HL-60/S4 treated with phorbol 12-myristate 13-acetate at 8.2 ng/mL for 4 days and 3 days (cell line): ENCODE data around the gene DUSP10.

Source experiments
- in situ Hi-C: fragments of 300-500 bp; cut with MboI; formaldehyde crosslinking; loops from 2 replicates; pipeline ENCODE4 v1.15.0; 2022; ENCODE audit warnings: low sequenced_read_pairs

The DUSP10 gene

GRCh38 chr1:221696718-221697461, 45.0 kb downstream of the DUSP10 start:
- in situ Hi-C loops: no loop called here

- in situ Hi-C loops: no loop called here
Observed at GRCh38 chr1:221696027-221696426, 45.9 kb downstream of the DUSP10 start.

- in situ Hi-C loops: no loop called here
Observed at GRCh38 chr1:221695301-221695700, 46.6 kb downstream of the DUSP10 start.

- in situ Hi-C loops: no loop called here
Observed at GRCh38 chr1:221694109-221694508, 47.8 kb downstream of the DUSP10 start.

GRCh38 chr1:221693087-221693486, 48.8 kb downstream of the DUSP10 start:
- in situ Hi-C loops: no loop called here

- in situ Hi-C loops: no loop called here
Observed at GRCh38 chr1:221692643-221693042, 49.2 kb downstream of the DUSP10 start.

- in situ Hi-C loops: no loop called here
Observed at GRCh38 chr1:221691261-221691660, 50.6 kb downstream of the DUSP10 start.

- in situ Hi-C loops: no loop called here
Observed at GRCh38 chr1:221690858-221691257, 51.0 kb downstream of the DUSP10 start.

- in situ Hi-C loops: no loop called here
Observed at GRCh38 chr1:221689138-221689537, 52.8 kb downstream of the DUSP10 start.

GRCh38 chr1:221688488-221688843, 53.4 kb downstream of the DUSP10 start:
- in situ Hi-C loops: no loop called here

- in situ Hi-C loops: no loop called here
Observed at GRCh38 chr1:221687836-221688487, 53.9 kb downstream of the DUSP10 start.

- in situ Hi-C loops: no loop called here
Observed at GRCh38 chr1:221683681-221684080, 58.2 kb downstream of the DUSP10 start.

GRCh38 chr1:221680085-221680484, 61.8 kb downstream of the DUSP10 start:
- in situ Hi-C loops: no loop called here

- in situ Hi-C loops: no loop called here
Observed at GRCh38 chr1:221678014-221678413, 63.9 kb downstream of the DUSP10 start.

GRCh38 chr1:221675880-221676800, 65.7 kb downstream of the DUSP10 start:
- in situ Hi-C loops: no loop called here

GRCh38 chr1:221672965-221673364, 68.9 kb downstream of the DUSP10 start:
- in situ Hi-C loops: no loop called here

GRCh38 chr1:221672239-221672645, 69.6 kb downstream of the DUSP10 start:
- in situ Hi-C loops: no loop called here

GRCh38 chr1:221670081-221670480, 71.8 kb downstream of the DUSP10 start:
- in situ Hi-C loops: no loop called here

- in situ Hi-C loops: no loop called here
Observed at GRCh38 chr1:221669441-221669840, 72.4 kb downstream of the DUSP10 start.

GRCh38 chr1:221667504-221667903, 74.4 kb downstream of the DUSP10 start:
- in situ Hi-C loops: no loop called here

GRCh38 chr1:221664253-221664652, 77.6 kb downstream of the DUSP10 start:
- in situ Hi-C loops: no loop called here

- in situ Hi-C loops: no loop called here
Observed at GRCh38 chr1:221663321-221663720, 78.6 kb downstream of the DUSP10 start.
